ENCODE results near the gene CCR2.

CCR2 gene

DNA sequence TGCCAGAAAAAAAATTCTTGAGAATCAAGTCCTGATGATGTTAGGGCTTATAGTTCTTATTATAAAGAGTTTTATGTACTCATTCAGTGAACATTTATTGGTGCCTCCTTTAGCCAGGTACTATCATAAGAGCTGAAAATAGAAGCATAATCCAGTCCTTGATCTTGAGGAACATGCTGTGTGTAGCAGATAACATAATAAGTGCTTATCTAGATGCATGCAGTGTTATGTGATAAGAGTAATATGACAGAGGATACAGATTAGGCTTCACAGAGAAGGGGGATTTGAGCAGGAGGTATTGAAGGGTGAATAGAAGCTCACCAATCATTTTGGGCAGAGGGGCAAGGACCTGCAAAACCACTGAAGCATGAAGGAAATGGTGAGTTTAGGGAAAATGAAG lies 1.1 kb downstream of the CCR2 start:
- no peak for DNase-seq

DNA sequence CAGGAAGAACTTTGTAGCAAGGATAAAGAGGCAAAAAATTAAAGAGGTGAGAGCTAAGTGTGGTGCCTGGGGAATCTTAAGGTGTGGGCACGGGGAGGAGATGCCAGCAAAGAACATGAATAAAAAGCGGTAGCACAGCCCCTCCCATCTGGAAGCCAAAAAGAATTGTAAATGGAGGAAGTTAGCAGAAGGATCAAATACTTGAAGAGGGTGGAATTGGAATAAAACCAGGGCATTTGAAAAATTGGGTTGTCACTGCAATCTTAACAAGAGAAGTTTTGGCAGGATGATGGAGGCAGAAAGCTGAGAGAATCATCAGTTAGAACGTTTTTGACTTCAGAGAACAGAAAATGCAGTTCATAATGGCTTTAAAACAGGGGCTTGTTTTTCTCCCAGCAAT lies 2.4 kb downstream of the CCR2 start:
- DNase-seq, result no peak

DNA sequence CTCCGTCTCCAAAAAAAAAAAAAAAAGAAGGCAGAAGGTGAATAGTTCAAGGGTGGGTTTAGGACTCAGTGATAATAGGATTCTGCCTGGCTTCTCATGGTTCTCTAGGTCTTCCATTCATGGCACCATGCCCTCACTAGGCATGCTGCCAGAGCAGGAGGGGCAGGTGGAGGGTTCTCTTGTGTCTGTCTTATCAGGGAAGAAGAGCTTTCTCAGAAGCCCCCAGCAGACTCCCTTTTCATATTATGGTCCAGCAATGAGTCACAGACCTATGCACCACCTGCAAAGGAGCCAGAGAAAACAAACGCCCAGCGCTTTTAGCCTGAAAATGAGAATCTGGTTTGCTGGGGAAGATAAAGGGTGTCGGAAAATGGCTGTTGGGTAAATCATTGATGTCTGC lies 3.0 kb downstream of the CCR2 start:
- no peak for DNase-seq

DNA sequence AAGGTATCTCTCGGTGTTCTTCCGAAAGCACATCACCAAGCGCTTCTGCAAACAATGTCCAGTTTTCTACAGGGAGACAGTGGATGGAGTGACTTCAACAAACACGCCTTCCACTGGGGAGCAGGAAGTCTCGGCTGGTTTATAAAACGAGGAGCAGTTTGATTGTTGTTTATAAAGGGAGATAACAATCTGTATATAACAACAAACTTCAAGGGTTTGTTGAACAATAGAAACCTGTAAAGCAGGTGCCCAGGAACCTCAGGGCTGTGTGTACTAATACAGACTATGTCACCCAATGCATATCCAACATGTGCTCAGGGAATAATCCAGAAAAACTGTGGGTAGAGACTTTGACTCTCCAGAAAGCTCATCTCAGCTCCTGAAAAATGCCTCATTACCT lies 4.6 kb downstream of the CCR2 start:
- DNase-seq, result no peak

DNA sequence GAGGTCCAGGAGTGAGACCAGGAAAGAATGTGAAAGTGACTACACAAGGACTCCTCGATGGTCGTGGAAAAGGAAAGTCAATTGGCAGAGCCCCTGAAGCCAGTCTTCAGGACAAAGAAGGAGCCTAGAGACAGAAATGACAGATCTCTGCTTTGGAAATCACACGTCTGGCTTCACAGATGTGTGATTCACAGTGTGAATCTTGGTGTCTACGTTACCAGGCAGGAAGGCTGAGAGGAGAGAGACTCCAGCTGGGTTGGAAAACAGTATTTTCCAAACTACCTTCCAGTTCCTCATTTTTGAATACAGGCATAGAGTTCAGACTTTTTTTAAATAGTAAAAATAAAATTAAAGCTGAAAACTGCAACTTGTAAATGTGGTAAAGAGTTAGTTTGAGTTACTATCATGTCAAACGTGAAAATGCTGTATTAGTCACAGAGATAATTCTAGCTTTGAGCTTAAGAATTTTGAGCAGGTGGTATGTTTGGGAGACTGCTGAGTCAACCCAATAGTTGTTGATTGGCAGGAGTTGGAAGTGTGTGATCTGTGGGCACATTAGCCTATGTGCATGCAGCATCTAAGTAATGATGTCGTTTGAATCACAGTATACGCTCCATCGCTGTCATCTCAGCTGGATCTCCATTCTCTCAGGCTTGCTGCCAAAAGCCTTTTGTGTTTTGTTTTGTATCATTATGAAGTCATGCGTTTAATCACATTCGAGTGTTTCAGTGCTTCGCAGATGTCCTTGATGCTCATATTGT lies 6.0 kb downstream of the CCR2 start:
- DNase-seq, result peak; percentile 31

DNA sequence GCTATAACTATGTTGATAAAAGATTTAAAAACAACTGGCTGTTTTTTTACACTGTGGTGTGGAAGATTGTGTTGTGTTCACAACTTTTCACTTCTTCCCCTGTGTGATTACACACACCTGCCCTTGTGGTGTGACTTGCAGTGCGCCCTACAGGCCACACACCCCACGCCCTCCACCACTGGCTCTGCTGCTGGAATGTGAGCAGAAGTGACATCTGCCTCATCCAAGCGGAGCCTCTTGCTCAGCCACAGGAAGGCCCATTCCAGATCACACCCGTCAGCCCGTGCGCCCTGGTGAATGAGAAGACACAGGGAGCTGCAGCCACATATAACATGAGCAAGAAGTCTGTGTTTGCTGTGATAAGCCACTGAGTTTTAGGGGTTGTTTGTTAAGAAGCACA lies 7.0 kb downstream of the CCR2 start:
- peak; percentile 10 for DNase-seq

DNA sequence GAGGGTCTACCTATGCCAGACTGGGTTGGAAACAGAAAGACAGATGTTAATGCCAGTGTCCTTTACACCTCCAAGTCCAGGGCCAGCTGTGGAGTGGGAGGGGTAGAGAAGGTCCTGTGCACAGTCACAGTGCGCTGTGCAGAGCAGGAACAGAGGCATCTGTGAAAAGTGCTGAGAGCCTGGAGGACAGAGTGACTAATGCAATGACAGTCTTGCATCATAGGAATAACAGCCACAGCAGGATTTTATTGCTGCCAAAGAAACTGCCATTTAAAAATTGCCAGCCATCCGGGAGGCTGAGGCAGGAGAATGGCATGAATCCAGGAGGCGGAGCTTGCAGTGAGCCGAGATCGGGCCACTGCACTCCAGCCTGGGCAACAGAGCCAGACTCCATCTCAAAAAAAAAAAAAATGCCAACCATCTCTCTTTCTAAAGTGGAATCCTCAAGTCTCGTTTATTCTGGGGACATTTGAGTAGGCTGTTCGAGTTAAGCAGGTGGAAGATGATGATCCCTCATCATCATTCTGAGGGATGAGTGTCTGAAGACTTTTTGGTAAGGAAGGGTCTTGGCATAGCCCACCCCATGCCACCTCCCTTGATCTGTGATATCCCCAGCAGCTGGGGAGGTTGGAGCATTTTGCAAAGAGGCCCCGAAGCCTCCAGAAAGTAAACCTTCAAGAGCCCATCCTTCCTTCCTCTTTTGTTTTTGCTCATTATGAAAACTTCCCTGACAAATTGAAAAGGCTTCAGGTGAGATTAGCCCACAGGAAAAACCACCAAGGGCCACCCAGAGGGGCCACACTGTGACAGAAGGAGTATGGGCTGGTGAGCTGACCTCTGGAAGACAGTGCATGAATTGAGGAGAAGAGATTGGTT lies 7.7 kb downstream of the CCR2 start:
- DNase-seq, result peak; percentile 26

DNA sequence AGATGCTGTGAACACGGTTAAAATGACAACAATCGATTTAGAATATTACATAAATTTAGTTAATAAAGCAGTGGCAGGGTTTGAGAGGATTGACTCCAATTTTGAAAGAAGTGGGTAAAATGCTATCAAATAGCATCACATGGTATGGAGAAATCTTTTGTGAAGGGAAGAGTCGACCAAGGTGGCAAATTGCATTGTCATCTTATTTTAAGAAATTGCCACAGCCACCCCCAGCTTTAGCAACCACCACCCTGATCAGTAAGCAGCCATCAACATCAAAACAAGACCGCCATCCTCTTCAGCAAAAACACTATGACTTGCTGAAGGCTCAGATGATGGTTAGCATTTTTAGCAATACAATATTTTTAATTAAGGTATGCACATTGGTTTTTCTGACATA lies 11.1 kb downstream of the CCR2 start:
- no peak for DNase-seq

DNA sequence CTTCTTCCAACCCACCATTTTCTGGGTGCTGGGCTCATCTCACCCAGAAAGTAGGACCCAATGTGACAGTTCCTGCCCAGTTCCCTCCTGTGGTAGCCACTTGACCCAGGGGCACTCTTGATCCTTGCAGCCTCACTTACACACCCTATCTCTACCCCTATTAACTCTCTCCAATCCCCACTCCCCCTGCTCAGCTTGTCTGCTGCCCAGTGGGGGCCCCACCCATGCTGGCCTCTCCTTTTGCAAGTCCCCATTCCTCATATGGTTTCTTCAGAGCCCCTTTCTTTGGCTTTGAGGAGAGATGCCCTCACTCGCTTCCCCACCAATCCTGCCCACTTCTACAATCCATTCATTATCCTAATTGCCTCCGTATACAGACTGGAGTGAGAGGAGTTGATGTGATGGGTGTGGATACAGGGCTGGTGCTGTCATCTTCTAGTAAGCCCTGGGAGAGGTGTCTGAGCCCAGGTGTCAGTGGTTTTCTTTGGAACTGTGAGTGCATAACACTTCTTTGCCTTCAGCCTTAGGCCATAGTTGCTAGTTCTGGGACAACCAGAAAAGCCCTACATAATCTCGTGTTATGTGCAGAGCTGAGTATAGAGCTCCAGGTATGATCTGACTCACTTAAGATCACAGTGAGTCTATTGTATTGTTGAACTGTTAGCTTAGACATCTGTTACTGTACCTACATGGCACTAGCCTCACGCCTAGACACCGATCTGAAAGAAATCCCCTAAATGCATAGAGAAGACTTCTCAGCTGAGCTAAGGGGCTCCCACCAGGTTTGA lies 12.0 kb downstream of the CCR2 start:
- no peak for DNase-seq

DNA sequence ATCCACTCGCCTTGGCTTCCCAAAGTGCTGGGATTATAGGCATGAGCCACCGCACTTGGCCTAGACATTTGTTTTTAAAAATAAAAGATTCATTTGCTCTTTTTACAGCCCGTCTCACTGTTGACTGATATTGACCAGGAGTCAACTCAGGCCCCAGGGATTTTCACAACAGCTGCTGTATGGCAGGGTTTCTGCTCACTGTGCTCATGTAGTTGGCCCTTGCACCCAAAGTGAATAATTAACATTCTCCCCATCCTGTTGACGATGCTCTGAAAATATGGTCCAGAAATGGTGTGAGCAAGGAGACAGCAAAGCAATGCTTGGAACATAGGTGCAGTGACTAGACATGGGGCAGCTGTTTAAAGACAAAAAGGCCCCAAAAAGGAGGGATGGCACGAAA lies 13.9 kb downstream of the CCR2 start:
- no peak for DNase-seq

DNA sequence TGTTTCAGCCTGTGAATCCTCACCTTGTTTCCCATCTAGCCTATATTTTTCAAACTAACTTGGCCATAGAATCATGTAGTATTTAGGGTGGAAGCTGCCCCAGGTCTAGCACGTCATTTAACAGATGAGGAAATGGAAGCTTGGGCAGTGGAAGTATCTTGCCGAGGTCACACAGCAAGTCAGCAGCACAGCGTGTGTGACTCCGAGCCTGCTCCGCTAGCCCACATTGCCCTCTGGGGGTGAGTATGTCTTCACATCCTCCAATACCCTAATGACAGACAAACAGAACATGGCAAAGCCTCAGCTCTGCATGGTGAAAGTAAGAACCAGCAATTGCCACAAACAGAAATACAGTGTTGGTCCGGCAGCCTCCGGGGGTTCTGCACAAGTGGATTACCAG lies 14.7 kb downstream of the CCR2 start:
- no peak for DNase-seq

DNA sequence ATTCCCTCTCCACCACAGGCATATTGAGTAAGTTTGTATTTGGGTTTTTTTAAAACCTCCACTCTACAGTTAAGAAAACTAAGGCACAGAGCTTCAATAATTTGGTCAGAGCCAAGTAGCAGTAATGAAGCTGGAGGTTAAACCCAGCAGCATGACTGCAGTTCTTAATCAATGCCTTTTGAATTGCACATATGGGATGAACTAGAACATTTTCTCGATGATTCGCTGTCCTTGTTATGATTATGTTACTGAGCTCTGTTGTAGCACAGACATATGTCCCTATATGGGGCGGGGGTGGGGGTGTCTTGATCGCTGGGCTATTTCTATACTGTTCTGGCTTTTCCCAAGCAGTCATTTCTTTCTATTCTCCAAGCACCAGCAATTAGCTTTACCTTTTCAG lies 15.2 kb downstream of the CCR2 start:
- DNase-seq, result no peak

DNA sequence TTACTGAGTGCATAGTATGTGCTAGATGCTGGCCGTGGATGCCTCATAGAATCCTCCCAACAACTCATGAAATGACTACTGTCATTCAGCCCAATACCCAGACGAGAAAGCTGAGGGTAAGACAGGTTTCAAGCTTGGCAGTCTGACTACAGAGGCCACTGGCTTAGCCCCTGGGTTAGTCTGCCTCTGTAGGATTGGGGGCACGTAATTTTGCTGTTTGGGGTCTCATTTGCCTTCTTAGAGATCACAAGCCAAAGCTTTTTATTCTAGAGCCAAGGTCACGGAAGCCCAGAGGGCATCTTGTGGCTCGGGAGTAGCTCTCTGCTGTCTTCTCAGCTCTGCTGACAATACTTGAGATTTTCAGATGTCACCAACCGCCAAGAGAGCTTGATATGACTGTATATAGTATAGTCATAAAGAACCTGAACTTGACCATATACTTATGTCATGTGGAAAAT lies 15.8 kb downstream of the CCR2 start:
- no peak for DNase-seq

DNA sequence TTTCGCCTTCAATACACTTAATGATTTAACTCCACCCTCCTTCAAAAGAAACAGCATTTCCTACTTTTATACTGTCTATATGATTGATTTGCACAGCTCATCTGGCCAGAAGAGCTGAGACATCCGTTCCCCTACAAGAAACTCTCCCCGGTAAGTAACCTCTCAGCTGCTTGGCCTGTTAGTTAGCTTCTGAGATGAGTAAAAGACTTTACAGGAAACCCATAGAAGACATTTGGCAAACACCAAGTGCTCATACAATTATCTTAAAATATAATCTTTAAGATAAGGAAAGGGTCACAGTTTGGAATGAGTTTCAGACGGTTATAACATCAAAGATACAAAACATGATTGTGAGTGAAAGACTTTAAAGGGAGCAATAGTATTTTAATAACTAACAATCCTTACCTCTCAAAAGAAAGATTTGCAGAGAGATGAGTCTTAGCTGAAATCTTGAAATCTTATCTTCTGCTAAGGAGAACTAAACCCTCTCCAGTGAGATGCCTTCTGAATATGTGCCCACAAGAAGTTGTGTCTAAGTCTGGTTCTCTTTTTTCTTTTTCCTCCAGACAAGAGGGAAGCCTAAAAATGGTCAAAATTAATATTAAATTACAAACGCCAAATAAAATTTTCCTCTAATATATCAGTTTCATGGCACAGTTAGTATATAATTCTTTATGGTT lies 17.1 kb downstream of the CCR2 start, which contains the start of gene CCR5:
TSS of gene CCR5 (plus strand) at position 108 of the 680 bp plus-strand sequence. CDS start 1,957 bp downstream, outside the sequence.
- no peak for DNase-seq

DNA sequence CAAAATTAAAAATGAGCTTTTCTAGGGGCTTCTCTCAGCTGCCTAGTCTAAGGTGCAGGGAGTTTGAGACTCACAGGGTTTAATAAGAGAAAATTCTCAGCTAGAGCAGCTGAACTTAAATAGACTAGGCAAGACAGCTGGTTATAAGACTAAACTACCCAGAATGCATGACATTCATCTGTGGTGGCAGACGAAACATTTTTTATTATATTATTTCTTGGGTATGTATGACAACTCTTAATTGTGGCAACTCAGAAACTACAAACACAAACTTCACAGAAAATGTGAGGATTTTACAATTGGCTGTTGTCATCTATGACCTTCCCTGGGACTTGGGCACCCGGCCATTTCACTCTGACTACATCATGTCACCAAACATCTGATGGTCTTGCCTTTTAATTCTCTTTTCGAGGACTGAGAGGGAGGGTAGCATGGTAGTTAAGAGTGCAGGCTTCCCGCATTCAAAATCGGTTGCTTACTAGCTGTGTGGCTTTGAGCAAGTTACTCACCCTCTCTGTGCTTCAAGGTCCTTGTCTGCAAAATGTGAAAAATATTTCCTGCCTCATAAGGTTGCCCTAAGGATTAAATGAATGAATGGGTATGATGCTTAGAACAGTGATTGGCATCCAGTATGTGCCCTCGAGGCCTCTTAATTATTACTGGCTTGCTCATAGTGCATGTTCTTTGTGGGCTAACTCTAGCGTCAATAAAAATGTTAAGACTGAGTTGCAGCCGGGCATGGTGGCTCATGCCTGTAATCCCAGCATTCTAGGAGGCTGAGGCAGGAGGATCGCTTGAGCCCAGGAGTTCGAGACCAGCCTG lies 17.8 kb downstream of the CCR2 start:
- no peak for DNase-seq

DNA sequence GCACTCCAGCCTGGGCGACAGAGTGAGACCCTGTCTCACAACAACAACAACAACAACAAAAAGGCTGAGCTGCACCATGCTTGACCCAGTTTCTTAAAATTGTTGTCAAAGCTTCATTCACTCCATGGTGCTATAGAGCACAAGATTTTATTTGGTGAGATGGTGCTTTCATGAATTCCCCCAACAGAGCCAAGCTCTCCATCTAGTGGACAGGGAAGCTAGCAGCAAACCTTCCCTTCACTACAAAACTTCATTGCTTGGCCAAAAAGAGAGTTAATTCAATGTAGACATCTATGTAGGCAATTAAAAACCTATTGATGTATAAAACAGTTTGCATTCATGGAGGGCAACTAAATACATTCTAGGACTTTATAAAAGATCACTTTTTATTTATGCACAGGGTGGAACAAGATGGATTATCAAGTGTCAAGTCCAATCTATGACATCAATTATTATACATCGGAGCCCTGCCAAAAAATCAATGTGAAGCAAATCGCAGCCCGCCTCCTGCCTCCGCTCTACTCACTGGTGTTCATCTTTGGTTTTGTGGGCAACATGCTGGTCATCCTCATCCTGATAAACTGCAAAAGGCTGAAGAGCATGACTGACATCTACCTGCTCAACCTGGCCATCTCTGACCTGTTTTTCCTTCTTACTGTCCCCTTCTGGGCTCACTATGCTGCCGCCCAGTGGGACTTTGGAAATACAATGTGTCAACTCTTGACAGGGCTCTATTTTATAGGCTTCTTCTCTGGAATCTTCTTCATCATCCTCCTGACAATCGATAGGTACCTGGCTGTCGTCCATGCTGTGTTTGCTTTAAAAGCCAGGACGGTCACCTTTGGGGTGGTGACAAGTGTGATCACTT lies 18.8 kb downstream of the CCR2 start:
- DNase-seq, result no peak

DNA sequence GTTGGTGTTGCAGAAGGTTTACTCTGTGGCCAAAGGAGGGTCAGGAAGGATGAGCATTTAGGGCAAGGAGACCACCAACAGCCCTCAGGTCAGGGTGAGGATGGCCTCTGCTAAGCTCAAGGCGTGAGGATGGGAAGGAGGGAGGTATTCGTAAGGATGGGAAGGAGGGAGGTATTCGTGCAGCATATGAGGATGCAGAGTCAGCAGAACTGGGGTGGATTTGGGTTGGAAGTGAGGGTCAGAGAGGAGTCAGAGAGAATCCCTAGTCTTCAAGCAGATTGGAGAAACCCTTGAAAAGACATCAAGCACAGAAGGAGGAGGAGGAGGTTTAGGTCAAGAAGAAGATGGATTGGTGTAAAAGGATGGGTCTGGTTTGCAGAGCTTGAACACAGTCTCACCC lies 20.8 kb downstream of the CCR2 start:
- no peak for DNase-seq

DNA sequence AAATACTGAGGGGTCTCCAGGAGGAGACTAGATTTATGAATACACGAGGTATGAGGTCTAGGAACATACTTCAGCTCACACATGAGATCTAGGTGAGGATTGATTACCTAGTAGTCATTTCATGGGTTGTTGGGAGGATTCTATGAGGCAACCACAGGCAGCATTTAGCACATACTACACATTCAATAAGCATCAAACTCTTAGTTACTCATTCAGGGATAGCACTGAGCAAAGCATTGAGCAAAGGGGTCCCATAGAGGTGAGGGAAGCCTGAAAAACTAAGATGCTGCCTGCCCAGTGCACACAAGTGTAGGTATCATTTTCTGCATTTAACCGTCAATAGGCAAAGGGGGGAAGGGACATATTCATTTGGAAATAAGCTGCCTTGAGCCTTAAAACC lies 21.3 kb downstream of the CCR2 start:
- DNase-seq, result no peak

DNA sequence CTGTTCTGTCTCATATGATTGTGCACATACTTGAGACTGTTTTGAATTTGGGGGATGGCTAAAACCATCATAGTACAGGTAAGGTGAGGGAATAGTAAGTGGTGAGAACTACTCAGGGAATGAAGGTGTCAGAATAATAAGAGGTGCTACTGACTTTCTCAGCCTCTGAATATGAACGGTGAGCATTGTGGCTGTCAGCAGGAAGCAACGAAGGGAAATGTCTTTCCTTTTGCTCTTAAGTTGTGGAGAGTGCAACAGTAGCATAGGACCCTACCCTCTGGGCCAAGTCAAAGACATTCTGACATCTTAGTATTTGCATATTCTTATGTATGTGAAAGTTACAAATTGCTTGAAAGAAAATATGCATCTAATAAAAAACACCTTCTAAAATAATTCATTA lies 21.9 kb downstream of the CCR2 start:
- no peak for DNase-seq

DNA sequence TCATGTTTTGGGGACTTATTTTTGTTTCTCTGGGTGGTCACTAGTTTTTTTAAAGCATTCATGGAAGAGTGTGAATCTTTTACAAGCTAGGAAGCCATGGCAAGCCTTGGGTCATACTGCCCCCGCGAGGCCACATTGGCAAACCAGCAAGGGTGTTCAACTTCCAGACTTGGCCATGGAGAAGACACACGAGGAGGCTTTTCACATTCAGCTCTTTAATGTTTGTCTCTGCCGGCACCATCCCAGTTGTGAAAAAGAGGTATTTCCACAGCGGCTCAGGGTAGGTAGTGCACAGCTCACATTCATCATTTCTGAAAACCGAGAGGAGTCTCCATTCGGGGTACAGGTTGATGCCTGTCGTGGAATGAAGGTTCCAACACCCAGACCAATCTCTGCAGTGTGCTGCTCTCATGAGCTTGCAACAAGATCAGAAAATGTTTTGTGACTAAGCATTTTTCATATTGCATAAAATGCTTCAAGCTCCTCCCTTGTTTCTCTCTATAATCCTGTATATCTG lies 24.6 kb downstream of the CCR2 start:
- DNase-seq, result peak; percentile 35
